Liver (tissue), 9 donors: ENCODE results near the gene NEAT1. TPM values are rescaled to one million over a fixed set of nuclear protein-coding genes. Genes with fewer than 3 reads are reported as not detected.
A peak's percentile ranks its signal among the peaks of the same experiment; 100 is the strongest.

Experiments
- DNase-seq: peaks from one replicate; pipeline ENCODE4 v3.0.0-alpha.2; 2017; ENCODE audit warnings: low spot score
- H3K27ac ChIP-seq, 2 donors: one replicate each; pipeline ENCODE4 v1.7.0; 2013; ENCODE audit warnings: inconsistent platforms in 2 of 2, low read length in 2 of 2, control low read depth in 1 of 2, low read depth in 1 of 2, mild to moderate bottlenecking in 1 of 2
- H3K27me3 ChIP-seq, 4 donors: one replicate each; pipeline versions ENCODE4 v1.6.1 to v1.7.0; 2013; ENCODE audit warnings: low read length in 3 of 4, inconsistent platforms in 1 of 4, mild to moderate bottlenecking in 1 of 4, moderate library complexity in 1 of 4; ENCODE audit not compliant: control insufficient read depth in 4 of 4, insufficient read depth in 4 of 4
- H3K36me3 ChIP-seq, 4 donors: one replicate each; pipeline versions ENCODE4 v1.6.1 to v1.7.0; 2013; ENCODE audit warnings: low read length in 3 of 4, mild to moderate bottlenecking in 3 of 4, low read depth in 1 of 4, moderate library complexity in 1 of 4; ENCODE audit not compliant: control insufficient read depth in 4 of 4, insufficient read depth in 3 of 4
- H3K4me1 ChIP-seq, 4 donors: one replicate each; pipeline versions ENCODE4 v1.6.1 to v1.7.0; 2013; ENCODE audit warnings: low read length in 3 of 4, mild to moderate bottlenecking in 3 of 4, moderate library complexity in 1 of 4; ENCODE audit not compliant: control insufficient read depth in 4 of 4, insufficient read depth in 4 of 4
- H3K4me3 ChIP-seq, 3 donors: one replicate each; pipeline versions ENCODE4 v1.6.1 to v1.7.0; 2013; ENCODE audit warnings: low read length in 3 of 3, control low read depth in 1 of 3, low read depth in 1 of 3, mild to moderate bottlenecking in 1 of 3
- H3K9ac ChIP-seq, 2 donors: one replicate each; pipeline ENCODE4 v1.7.0; 2013; ENCODE audit warnings: low read length in 2 of 2, mild to moderate bottlenecking in 2 of 2, moderate library complexity in 2 of 2, control low read depth in 1 of 2, low read depth in 1 of 2
- H3K9me3 ChIP-seq, 4 donors: one replicate each; pipeline versions ENCODE4 v1.6.1 to v1.7.0; 2013; ENCODE audit warnings: low read length in 3 of 4; ENCODE audit not compliant: control insufficient read depth in 4 of 4
- ATF3 ChIP-seq: IDR thresholded peaks from 2 replicates; pipeline ENCODE4 v1.6.1; 2016; ENCODE audit warnings: antibody characterized with exemption
- CTCF ChIP-seq: fragments of 150-350 bp; IDR thresholded peaks from 2 replicates; pipeline ENCODE4 v1.5.1; 2017; ENCODE audit warnings: improper control_type of control experiment, low read depth, low read length; ENCODE audit not compliant: missing input control
- EGR1 ChIP-seq, 2 donors: IDR thresholded peaks; 2 replicates each; pipeline ENCODE4 v1.6.1; 2016 to 2018; ENCODE audit warnings: antibody characterized with exemption in 2 of 2, low read depth in 2 of 2
- FOXA1 ChIP-seq: IDR thresholded peaks from 2 replicates; pipeline ENCODE4 v1.6.1; 2016; ENCODE audit warnings: antibody characterized with exemption
- FOXA2 ChIP-seq: IDR thresholded peaks from 2 replicates; pipeline ENCODE4 v1.6.1; 2016; ENCODE audit warnings: antibody characterized with exemption
- GABPA ChIP-seq, 2 donors: IDR thresholded peaks in 1 of 2; conservative IDR thresholded peaks in 1 of 2; 2 replicates each; pipeline ENCODE4 v1.6.1; 2016; ENCODE audit warnings: antibody characterized with exemption in 2 of 2, mild to moderate bottlenecking in 1 of 2, moderate library complexity in 1 of 2
- HNF4A ChIP-seq, 2 donors: conservative IDR thresholded peaks; 2 replicates each; pipeline ENCODE4 v1.6.1; 2016; ENCODE audit warnings: antibody characterized with exemption in 2 of 2, mild to moderate bottlenecking in 2 of 2
- HNF4G ChIP-seq: IDR thresholded peaks from 2 replicates; pipeline ENCODE4 v1.6.1; 2016; ENCODE audit warnings: antibody characterized with exemption
- JUND ChIP-seq, 2 donors: IDR thresholded peaks; 2 replicates each; pipeline ENCODE4 v1.6.1; 2016; ENCODE audit warnings: antibody characterized with exemption in 2 of 2
- MAX ChIP-seq: IDR thresholded peaks from 2 replicates; pipeline ENCODE4 v1.6.1; 2016; ENCODE audit warnings: antibody characterized with exemption
- NR2F2 ChIP-seq: IDR thresholded peaks from 2 replicates; pipeline ENCODE4 v1.6.1; 2016; ENCODE audit warnings: antibody characterized with exemption
- RAD21 ChIP-seq, 2 donors: IDR thresholded peaks; 2 replicates each; pipeline ENCODE4 v1.6.1; 2016; ENCODE audit warnings: antibody characterized with exemption in 2 of 2, mild to moderate bottlenecking in 2 of 2
- REST ChIP-seq: IDR thresholded peaks from 2 replicates; pipeline ENCODE4 v1.6.1; 2016; ENCODE audit warnings: antibody characterized with exemption, mild to moderate bottlenecking
- RXRA ChIP-seq, 2 donors: IDR thresholded peaks; 2 replicates each; pipeline ENCODE4 v1.6.1; 2017 to 2018; ENCODE audit warnings: antibody characterized with exemption in 2 of 2, mild to moderate bottlenecking in 1 of 2
- SP1 ChIP-seq: IDR thresholded peaks from 2 replicates; pipeline ENCODE4 v1.6.1; 2018; ENCODE audit warnings: antibody characterized with exemption, mild to moderate bottlenecking
- TAF1 ChIP-seq: conservative IDR thresholded peaks from 2 replicates; pipeline ENCODE4 v1.6.1; 2016; ENCODE audit warnings: antibody characterized with exemption, mild to moderate bottlenecking
- YY1 ChIP-seq: IDR thresholded peaks from 2 replicates; pipeline ENCODE4 v1.6.1; 2016; ENCODE audit warnings: antibody characterized with exemption, mild to moderate bottlenecking
- ZBTB33 ChIP-seq: IDR thresholded peaks from 2 replicates; pipeline ENCODE4 v1.6.1; 2016; ENCODE audit warnings: antibody characterized with exemption
- WGBS: extraction: QIAGEN DNeasy Blood & Tissue Kit; methylation state at CpG from one replicate; pipeline ENCODE4 v1.1.7; 2013; 5-methylcytosine and 5-hydroxymethylcytosine counted together
- polyA plus RNA-seq, 2 donors: library from polyadenylated mRNA; stranded (reverse) in 1 of 2; unstranded in 1 of 2; fragments of 200-250 nt in 1 of 2; fragments of >200 nt in 1 of 2; fragmentation: Nextera tagmentation in 1 of 2; extraction: Ambion mirVana in 1 of 2; gene quantifications; one replicate each; pipeline versions ENCODE4 v1.2.1 to v1.2.3, GENCODE V29; 2013 to 2015
- total RNA-seq, 2 donors: library from RNA; depleted of rRNA; stranded (reverse); fragments of >200 nt; gene quantifications; one replicate each; pipeline ENCODE4 v1.2.3, GENCODE V29; 2014
- donor health status: healthy.
- donor health status: healthy.
- donor health status: healthy.
- donor health status: healthy.
- donor health status: healthy.

NEAT1 gene
- total and polyA plus RNA-seq, 4 donors = 29.6 to 1,968 (median 80.8) TPM

- no peak for TF ChIP-seq MAX
- no peak for TF ChIP-seq ZBTB33
- no peak for TF ChIP-seq RXRA (IDR thresholded peaks at IDR 0.05)
- no peak for TF ChIP-seq HNF4A (conservative IDR thresholded peaks at IDR 0.05)
- TF ChIP-seq NR2F2 = no peak
- TF ChIP-seq ATF3 = no peak
- TF ChIP-seq RAD21 (IDR thresholded peaks at IDR 0.05) = no peak
- TF ChIP-seq REST = no peak
- no peak for TF ChIP-seq SP1
- TF ChIP-seq HNF4G = no peak
- no peak for TF ChIP-seq JUND (IDR thresholded peaks at IDR 0.05)
- TF ChIP-seq TAF1 = no peak
- no peak for TF ChIP-seq YY1
- no peak for TF ChIP-seq FOXA1
- no peak for TF ChIP-seq FOXA2
- TF ChIP-seq GABPA (IDR thresholded peaks at IDR 0.05 in 1 of 2, conservative IDR thresholded peaks at IDR 0.05 in 1 of 2) = no peak
- no peak for TF ChIP-seq CTCF
- TF ChIP-seq EGR1 (IDR thresholded peaks at IDR 0.05; ENCODE audit: low read depth in 2 of 2) = no peak
- Histone ChIP-seq H3K27me3 (no peaks in the 10 kb centered on the region), H3K4me1 (peaks cover 15 to 59% (median 36%) of the 10 kb centered on the region in 4 donors), H3K36me3 (no peaks in the 10 kb centered on the region), H3K9ac (peak overlapping the region in 1 of 2 donors; percentile 22), H3K27ac (peak overlapping the region; percentile 88 to 90), H3K9me3 (no peaks in the 10 kb centered on the region), H3K4me3 (no peak overlapping the region)
- WGBS = 76% methylated on average over 4 of the region's 4 CpGs
- DNase-seq = no peak
Observed at GRCh38 chr11:65492387-65492636, 69.7 kb downstream of the NEAT1 start.
